ENCODE measurements around the gene HM13.
"Not testable (repeated sequence)": the region's sequence is repeated elsewhere in the genome, so short reads cannot be mapped to it uniquely, and the experiment has no call there.

The HM13 gene

DNA sequence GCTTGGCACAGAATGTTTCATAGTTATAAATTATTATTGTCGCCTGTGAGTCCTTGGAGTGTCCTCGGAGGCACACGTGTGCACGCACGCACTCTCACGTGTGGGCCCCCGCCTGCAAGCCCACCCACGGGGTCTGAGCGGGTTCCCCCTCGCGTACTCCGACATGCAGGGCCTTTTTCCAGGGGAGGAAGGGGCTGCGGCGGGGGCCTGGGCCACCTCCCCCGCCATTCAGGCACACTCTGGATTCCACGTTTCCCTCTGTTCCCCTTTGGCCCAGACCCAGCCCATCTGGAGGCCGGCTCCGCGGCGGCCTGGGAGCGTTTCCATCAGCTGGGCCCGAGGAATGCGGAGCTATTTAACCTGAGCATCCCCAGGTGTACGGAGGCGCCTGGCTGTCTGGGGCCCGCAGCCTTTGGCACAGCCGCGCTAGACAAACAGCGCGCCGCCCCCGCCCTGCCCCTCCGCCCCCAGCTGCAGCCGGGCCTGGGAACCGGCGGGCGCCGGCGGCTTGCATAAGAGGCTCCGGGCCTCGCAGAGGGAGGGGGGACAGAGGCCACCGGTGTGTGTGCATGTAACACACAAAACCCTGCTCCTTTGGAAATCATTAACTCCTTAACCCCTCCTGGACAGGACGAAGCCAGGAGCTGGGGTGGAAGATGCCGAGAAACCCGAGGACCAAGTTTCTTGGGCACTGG lies 94.2 kb downstream of the HM13 start:
- DNase-seq (ENCODE audit: low read depth in 2 of 2): no peak

DNA sequence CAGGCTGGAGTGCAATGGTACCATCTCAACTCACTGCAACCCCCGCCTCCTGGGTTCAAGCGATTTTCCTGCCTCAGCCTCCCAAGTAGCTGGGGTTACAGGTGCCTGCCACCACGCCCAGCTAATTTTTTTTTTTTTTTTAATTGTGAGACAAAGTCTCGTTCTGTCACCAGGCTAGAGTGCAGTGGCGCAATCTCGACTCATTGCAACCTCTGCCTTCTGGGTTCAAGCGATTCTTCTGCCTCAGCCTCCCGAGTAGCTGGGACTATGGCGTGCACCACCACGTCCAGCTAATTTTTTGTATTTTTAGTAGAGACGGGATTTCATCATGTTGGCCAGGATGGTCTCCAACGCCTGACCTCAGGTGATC lies 98.0 kb downstream of the HM13 start:
- DNase-seq (ENCODE audit: low read depth in 2 of 2): not testable (repeated sequence)

DNA sequence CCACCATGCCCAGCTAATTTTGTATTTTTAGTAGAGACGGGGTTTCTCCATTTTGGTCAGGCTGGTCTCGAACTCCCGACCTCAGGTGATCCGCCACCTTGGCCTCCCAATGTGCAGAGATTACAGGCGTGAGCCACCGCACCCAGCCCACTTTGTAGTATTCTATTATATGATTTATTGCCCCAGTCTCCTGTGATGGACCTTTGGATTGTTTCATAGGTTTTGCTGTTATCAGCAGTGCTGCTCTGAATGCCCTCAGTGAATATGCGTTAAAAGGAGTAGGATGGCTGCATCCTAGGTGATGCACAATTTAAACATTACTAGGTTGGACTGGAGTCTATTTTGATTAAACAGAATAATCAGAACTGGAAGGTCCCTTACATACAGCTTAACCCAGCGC lies 101.2 kb downstream of the HM13 start:
- no peak for DNase-seq (ENCODE audit: low read depth in 2 of 2)

DNA sequence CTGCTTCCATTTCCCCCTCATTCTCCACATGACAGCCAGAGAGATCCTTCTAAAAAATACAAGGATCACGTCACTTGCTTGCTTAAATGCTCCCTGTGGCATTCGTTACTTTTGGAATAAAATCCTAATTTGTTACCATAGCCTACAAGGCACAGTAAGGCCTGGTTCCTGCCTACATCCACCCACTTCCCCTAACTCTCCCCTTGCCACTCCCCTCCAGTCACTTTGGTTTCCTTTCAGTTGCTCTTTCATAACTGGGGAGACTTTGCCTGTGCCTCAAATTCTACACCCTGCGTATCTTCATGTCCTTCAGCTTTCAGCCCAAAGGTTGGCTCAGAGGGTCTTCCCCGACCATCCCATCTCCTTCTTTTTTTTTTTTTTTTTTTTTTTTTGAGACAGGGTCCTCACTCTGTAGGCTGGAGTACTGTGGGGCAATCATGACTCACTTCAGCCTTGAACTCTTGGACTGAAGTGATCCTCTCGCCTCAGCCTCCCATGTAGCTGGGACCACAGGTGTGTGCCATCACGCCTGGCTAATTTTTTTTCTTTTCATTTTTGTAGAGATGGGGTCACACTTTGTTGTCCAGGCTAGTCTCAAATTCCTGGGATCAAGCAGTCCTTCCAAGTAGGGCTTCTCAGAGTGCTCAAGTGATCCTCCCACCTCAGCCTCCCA lies 103.3 kb downstream of the HM13 start:
- DNase-seq (ENCODE audit: low read depth in 2 of 2): no peak
